Liver (tissue), 9 donors: ENCODE measurements around the gene ALG9. TPM values are rescaled to one million over a fixed set of nuclear protein-coding genes. Genes with fewer than 3 reads are reported as not detected.

Source experiments
- DNase-seq: peaks from one replicate; pipeline ENCODE4 v3.0.0-alpha.2; 2017; ENCODE audit warnings: low spot score
- H3K27ac ChIP-seq, 2 donors: one replicate each; pipeline ENCODE4 v1.7.0; 2013; ENCODE audit warnings: inconsistent platforms in 2 of 2, low read length in 2 of 2, control low read depth in 1 of 2, low read depth in 1 of 2, mild to moderate bottlenecking in 1 of 2
- H3K27me3 ChIP-seq, 4 donors: one replicate each; pipeline versions ENCODE4 v1.6.1 to v1.7.0; 2013; ENCODE audit warnings: low read length in 3 of 4, inconsistent platforms in 1 of 4, mild to moderate bottlenecking in 1 of 4, moderate library complexity in 1 of 4; ENCODE audit not compliant: control insufficient read depth in 4 of 4, insufficient read depth in 4 of 4
- H3K36me3 ChIP-seq, 4 donors: one replicate each; pipeline versions ENCODE4 v1.6.1 to v1.7.0; 2013; ENCODE audit warnings: low read length in 3 of 4, mild to moderate bottlenecking in 3 of 4, low read depth in 1 of 4, moderate library complexity in 1 of 4; ENCODE audit not compliant: control insufficient read depth in 4 of 4, insufficient read depth in 3 of 4
- H3K4me1 ChIP-seq, 4 donors: one replicate each; pipeline versions ENCODE4 v1.6.1 to v1.7.0; 2013; ENCODE audit warnings: low read length in 3 of 4, mild to moderate bottlenecking in 3 of 4, moderate library complexity in 1 of 4; ENCODE audit not compliant: control insufficient read depth in 4 of 4, insufficient read depth in 4 of 4
- H3K4me3 ChIP-seq, 3 donors: one replicate each; pipeline versions ENCODE4 v1.6.1 to v1.7.0; 2013; ENCODE audit warnings: low read length in 3 of 3, control low read depth in 1 of 3, low read depth in 1 of 3, mild to moderate bottlenecking in 1 of 3
- H3K9ac ChIP-seq, 2 donors: one replicate each; pipeline ENCODE4 v1.7.0; 2013; ENCODE audit warnings: low read length in 2 of 2, mild to moderate bottlenecking in 2 of 2, moderate library complexity in 2 of 2, control low read depth in 1 of 2, low read depth in 1 of 2
- H3K9me3 ChIP-seq, 4 donors: one replicate each; pipeline versions ENCODE4 v1.6.1 to v1.7.0; 2013; ENCODE audit warnings: low read length in 3 of 4; ENCODE audit not compliant: control insufficient read depth in 4 of 4
- ATF3 ChIP-seq: IDR thresholded peaks from 2 replicates; pipeline ENCODE4 v1.6.1; 2016; ENCODE audit warnings: antibody characterized with exemption
- FOXA1 ChIP-seq: IDR thresholded peaks from 2 replicates; pipeline ENCODE4 v1.6.1; 2016; ENCODE audit warnings: antibody characterized with exemption
- FOXA2 ChIP-seq: IDR thresholded peaks from 2 replicates; pipeline ENCODE4 v1.6.1; 2016; ENCODE audit warnings: antibody characterized with exemption
- GABPA ChIP-seq, 2 donors: IDR thresholded peaks in 1 of 2; conservative IDR thresholded peaks in 1 of 2; 2 replicates each; pipeline ENCODE4 v1.6.1; 2016; ENCODE audit warnings: antibody characterized with exemption in 2 of 2, mild to moderate bottlenecking in 1 of 2, moderate library complexity in 1 of 2
- HNF4G ChIP-seq: IDR thresholded peaks from 2 replicates; pipeline ENCODE4 v1.6.1; 2016; ENCODE audit warnings: antibody characterized with exemption
- JUND ChIP-seq, 2 donors: IDR thresholded peaks; 2 replicates each; pipeline ENCODE4 v1.6.1; 2016; ENCODE audit warnings: antibody characterized with exemption in 2 of 2
- NR2F2 ChIP-seq: IDR thresholded peaks from 2 replicates; pipeline ENCODE4 v1.6.1; 2016; ENCODE audit warnings: antibody characterized with exemption
- RAD21 ChIP-seq, 2 donors: IDR thresholded peaks; 2 replicates each; pipeline ENCODE4 v1.6.1; 2016; ENCODE audit warnings: antibody characterized with exemption in 2 of 2, mild to moderate bottlenecking in 2 of 2
- SP1 ChIP-seq: IDR thresholded peaks from 2 replicates; pipeline ENCODE4 v1.6.1; 2018; ENCODE audit warnings: antibody characterized with exemption, mild to moderate bottlenecking
- TAF1 ChIP-seq: conservative IDR thresholded peaks from 2 replicates; pipeline ENCODE4 v1.6.1; 2016; ENCODE audit warnings: antibody characterized with exemption, mild to moderate bottlenecking
- ZBTB33 ChIP-seq: IDR thresholded peaks from 2 replicates; pipeline ENCODE4 v1.6.1; 2016; ENCODE audit warnings: antibody characterized with exemption
- WGBS: extraction: QIAGEN DNeasy Blood & Tissue Kit; methylation state at CpG from one replicate; pipeline ENCODE4 v1.1.7; 2013; 5-methylcytosine and 5-hydroxymethylcytosine counted together
- polyA plus RNA-seq, 2 donors: library from polyadenylated mRNA; stranded (reverse) in 1 of 2; unstranded in 1 of 2; fragments of 200-250 nt in 1 of 2; fragments of >200 nt in 1 of 2; fragmentation: Nextera tagmentation in 1 of 2; extraction: Ambion mirVana in 1 of 2; gene quantifications; one replicate each; pipeline versions ENCODE4 v1.2.1 to v1.2.3, GENCODE V29; 2013 to 2015
- total RNA-seq, 2 donors: library from RNA; depleted of rRNA; stranded (reverse); fragments of >200 nt; gene quantifications; one replicate each; pipeline ENCODE4 v1.2.3, GENCODE V29; 2014
- TF ChIP-seq, protein P1 (sequence below): fragments of 150-350 bp; IDR thresholded peaks from 2 replicates; pipeline ENCODE4 v1.5.1; 2017; ENCODE audit warnings: improper control_type of control experiment, low read depth, low read length; ENCODE audit not compliant: missing input control
- TF ChIP-seq, protein P2 (sequence below): IDR thresholded peaks from 2 replicates; pipeline ENCODE4 v1.6.1; 2016; ENCODE audit warnings: antibody characterized with exemption
- donor health status: healthy.
- donor health status: healthy.
- donor health status: healthy.
- donor health status: healthy.
- donor health status: healthy.

The ALG9 gene
- total and polyA plus RNA-seq, 4 donors, result 13.7 to 36.3 (median 20.2) TPM

DNA sequence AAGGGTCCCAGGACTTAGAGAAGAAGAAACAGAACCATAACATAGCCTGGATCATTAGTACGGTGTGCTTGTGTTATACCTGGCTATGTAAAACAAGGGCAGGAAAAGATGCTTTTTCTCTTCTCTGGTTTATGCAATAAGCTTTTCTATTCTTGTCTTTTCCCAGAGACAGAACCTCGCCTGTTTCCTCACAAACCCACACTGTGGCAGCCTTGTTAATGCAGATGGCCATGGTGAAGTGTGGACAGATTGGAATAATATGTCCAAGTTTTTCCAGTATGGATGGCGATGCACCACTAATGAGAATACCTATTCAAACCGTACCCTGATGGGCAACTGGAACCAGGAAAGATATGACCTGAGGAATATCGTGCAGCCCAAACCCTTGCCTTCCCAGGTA lies 10.8 kb upstream of the ALG9 start:
- TF ChIP-seq, protein P1, sequence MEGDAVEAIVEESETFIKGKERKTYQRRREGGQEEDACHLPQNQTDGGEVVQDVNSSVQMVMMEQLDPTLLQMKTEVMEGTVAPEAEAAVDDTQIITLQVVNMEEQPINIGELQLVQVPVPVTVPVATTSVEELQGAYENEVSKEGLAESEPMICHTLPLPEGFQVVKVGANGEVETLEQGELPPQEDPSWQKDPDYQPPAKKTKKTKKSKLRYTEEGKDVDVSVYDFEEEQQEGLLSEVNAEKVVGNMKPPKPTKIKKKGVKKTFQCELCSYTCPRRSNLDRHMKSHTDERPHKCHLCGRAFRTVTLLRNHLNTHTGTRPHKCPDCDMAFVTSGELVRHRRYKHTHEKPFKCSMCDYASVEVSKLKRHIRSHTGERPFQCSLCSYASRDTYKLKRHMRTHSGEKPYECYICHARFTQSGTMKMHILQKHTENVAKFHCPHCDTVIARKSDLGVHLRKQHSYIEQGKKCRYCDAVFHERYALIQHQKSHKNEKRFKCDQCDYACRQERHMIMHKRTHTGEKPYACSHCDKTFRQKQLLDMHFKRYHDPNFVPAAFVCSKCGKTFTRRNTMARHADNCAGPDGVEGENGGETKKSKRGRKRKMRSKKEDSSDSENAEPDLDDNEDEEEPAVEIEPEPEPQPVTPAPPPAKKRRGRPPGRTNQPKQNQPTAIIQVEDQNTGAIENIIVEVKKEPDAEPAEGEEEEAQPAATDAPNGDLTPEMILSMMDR, result no peak
- no peak for TF ChIP-seq JUND (IDR thresholded peaks at IDR 0.05)
- TF ChIP-seq FOXA2, result no peak
- TF ChIP-seq HNF4G, result no peak
- no peak for TF ChIP-seq ATF3
- no peak for TF ChIP-seq NR2F2
- TF ChIP-seq ZBTB33, result no peak
- no peak for TF ChIP-seq SP1
- TF ChIP-seq FOXA1, result no peak

DNA sequence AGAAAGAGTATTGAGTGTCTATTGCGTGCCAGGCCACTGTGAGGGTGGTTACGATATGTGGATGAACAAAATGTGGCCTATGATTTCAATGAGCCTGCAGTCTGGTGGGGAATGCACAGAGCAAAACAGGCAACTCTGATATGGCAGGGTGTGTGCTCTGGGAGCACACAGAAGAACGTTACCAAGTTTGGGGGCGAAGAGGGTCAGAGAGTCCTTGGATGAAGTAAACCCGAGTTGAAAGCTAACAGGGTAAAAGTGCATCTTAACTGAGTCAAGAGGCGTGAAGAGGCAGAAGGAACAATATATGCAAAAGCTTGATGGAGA lies 8.2 kb upstream of the ALG9 start:
- Histone ChIP-seq H3K27me3 (no peaks in the 10 kb centered on the region), H3K27ac (peak overlapping the region; percentile 80 to 82), H3K36me3 (peaks cover 0 to 13% (median 1%) of the 10 kb centered on the region in 4 donors), H3K4me3 (peak overlapping the region; percentile 53 to 77 (median 74)), H3K9me3 (no peaks in the 10 kb centered on the region), H3K4me1 (peaks cover 0 to 7% (median 3%) of the 10 kb centered on the region in 4 donors), H3K9ac (peak overlapping the region; percentile 34 to 96)
- WGBS, result 42% methylated on average over 6 of the region's 6 CpGs
- TF ChIP-seq GABPA (IDR thresholded peaks at IDR 0.05 in 1 of 2, conservative IDR thresholded peaks at IDR 0.05 in 1 of 2), result no peak
- TF ChIP-seq TAF1, result no peak
- no peak for TF ChIP-seq HNF4G
- no peak for DNase-seq

More for the DNA sequence above, 10.8 kb upstream of the ALG9 start:
- peaks cover 0 to 7% (median 3%) of the 10 kb centered on the region in 4 donors for H3K4me1 ChIP-seq
- H3K36me3 ChIP-seq, result peaks cover 0 to 6% (median 0%) of the 10 kb centered on the region in 4 donors
- H3K27me3 ChIP-seq, result no peaks in the 10 kb centered on the region
- H3K27ac ChIP-seq, result no peak overlapping the region
- no peak overlapping the region for H3K4me3 ChIP-seq
- 93% methylated on average over 5 of the region's 5 CpGs for WGBS
- H3K9me3 ChIP-seq, result no peaks in the 10 kb centered on the region
- H3K9ac ChIP-seq, result no peak overlapping the region
- DNase-seq, result no peak

DNA sequence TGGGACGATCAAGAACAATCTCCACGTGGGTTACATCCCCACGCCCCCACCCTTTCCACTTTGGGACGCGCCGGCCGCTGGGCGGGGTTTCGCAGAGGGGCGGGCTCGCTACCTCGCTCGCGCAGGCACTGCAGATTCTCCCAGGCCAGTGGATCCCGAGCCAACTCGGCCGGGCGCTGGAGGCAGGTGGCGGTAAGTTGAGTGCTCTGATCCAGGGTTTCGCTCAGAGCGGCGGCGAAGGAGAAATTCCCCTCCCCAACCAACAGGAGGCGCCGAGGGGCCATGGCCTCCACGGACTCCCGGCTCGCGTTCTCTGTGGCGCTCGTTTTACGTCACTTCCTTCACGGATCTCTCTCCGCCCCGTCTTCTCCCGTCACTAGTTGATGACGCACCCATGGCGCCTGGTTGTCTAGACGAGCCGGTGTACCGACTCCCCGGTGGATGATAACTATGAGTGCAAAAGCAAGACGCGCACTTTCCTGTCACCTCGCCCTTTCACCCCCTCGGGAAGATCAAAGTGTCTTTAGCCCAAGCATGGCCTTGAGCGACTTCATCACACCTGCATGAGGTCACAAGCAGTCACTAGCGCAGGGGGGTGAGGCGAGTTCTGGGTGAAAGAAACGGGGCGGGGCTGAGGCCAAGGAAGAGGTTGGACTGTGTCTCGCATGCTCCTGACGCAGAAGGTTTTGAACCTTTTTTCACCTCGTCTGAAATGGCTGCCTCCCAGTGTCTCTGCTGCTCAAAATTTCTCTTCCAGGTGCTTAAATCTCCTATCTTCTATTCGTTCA lies 7.7 kb upstream of the ALG9 start, which contains the start of the genes CFAP68 and FDXACB1:
TSS of gene CFAP68 (plus strand) at position 693 of the 788 bp plus-strand sequence. CDS start at position 713, 20 bp downstream.
TSS of gene FDXACB1 (minus strand) at position 317 of the 788 bp plus-strand sequence. CDS start at position 284, 33 bp downstream.
- peaks cover 0 to 7% (median 3%) of the 10 kb centered on the region in 4 donors for H3K4me1 ChIP-seq
- H3K36me3 ChIP-seq, result peaks cover 0 to 13% (median 1%) of the 10 kb centered on the region in 4 donors
- H3K9ac ChIP-seq, result peak within 1 kb of the TSS; percentile 34 to 96
- H3K27me3 ChIP-seq, result no peaks in the 10 kb centered on the region
- no peaks in the 10 kb centered on the region for H3K9me3 ChIP-seq
- peak; percentile 94 for DNase-seq
- peak within 1 kb of the TSS; percentile 53 to 77 (median 74) for H3K4me3 ChIP-seq
- WGBS, result under 1% methylated on average over 55 of the region's 55 CpGs
- H3K27ac ChIP-seq, result peak within 1 kb of the TSS; percentile 80 to 82
- TF ChIP-seq FOXA1 (no peak), ZBTB33 (peak; percentile 20), GABPA (IDR thresholded peaks at IDR 0.05 in 1 of 2, conservative IDR thresholded peaks at IDR 0.05 in 1 of 2) (peak; percentile 84 to 95), RAD21 (IDR thresholded peaks at IDR 0.05) (peak; percentile 93 to 95), FOXA2 (no peak), TAF1 (peak; percentile 36), HNF4G (no peak)
- TF ChIP-seq, protein P1, result peak; percentile 98
- TF ChIP-seq, protein P2, sequence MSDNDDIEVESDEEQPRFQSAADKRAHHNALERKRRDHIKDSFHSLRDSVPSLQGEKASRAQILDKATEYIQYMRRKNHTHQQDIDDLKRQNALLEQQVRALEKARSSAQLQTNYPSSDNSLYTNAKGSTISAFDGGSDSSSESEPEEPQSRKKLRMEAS, result peak; percentile 82
